GM18951 (cell line): Measurements from ENCODE around the gene IFIT5.

Source experiments
- POLR2A ChIP-seq: IDR thresholded peaks from 4 replicates; pipeline ENCODE4 v1.6.1; 2011; ENCODE audit warnings: mild to moderate bottlenecking; ENCODE audit not compliant: insufficient read length, insufficient read depth; ENCODE audit errors: extremely low read depth
- in situ Hi-C: fragments of 300-500 bp; cut with MboI; formaldehyde crosslinking; loops from one replicate; pipeline ENCODE4 v1.12.0; 2022; ENCODE audit warnings: low sequenced_read_pairs, mixed read lengths, inconsistent platforms; ENCODE audit not compliant: unreplicated experiment

The IFIT5 gene, protein sequence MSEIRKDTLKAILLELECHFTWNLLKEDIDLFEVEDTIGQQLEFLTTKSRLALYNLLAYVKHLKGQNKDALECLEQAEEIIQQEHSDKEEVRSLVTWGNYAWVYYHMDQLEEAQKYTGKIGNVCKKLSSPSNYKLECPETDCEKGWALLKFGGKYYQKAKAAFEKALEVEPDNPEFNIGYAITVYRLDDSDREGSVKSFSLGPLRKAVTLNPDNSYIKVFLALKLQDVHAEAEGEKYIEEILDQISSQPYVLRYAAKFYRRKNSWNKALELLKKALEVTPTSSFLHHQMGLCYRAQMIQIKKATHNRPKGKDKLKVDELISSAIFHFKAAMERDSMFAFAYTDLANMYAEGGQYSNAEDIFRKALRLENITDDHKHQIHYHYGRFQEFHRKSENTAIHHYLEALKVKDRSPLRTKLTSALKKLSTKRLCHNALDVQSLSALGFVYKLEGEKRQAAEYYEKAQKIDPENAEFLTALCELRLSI

DNA sequence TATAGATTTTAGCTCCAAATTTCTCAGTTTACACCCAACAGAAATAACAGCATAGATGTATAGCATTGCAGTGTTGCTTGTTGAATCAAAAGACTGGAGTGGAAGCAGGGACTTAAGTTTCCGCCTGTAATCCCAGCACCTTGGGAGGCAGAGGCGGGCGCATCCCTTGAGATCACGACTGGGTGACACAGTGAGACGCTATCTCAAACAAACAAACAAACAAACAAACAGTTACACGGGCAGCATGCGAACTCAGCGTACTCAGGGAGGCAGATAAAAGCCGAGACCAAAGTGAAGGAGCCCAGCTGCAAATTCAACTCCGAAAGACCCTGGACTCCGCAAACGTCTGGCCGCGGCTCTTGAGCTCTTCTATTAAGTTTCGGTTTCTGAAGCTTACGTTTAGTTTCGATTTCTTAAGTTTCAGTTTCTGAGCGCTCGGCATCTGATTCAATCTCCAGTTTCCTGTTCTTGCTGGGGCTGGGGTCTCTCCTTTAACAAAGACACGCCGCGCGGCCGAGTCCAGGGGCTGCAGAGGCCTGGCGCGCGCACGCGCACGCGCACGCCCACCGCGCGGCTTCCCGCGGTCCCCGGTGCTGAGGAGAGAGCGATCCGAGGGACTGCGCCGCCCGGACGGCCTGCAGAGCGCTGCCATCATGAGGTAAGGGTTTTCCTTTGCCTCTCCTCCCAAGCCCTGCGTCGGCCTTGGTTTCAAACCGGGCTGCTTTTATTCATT, at the start of gene IFIT5:
Gene IFIT5 (plus strand): TSS at position 423 of the 733 bp plus-strand sequence. CDS start 231 bp downstream, at position 654.
- TF ChIP-seq POLR2A, result peak; percentile 59
- in situ Hi-C loops, result no loop called here

DNA sequence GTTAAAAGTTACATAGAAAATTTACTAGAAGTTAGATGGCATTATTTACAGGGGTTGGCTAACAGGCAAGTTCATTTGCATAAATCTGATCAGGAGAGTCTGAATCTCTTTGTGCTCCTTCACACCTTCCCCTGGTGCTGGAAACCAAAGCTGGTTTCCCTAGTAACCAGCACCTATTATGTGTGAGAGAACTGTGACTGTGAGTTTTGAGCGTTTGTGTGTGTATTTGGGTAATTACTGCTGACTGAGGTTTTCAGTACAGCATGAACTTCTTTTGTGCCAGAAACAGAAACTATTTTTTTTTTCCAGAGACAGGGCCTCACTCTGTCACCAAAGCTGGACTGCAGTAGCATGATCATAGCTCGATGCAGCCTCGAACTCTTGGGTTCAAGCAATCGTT, 46.8 kb upstream of the IFIT5 start:
- TF ChIP-seq POLR2A, result no peak
- in situ Hi-C loops, result no loop called here

DNA sequence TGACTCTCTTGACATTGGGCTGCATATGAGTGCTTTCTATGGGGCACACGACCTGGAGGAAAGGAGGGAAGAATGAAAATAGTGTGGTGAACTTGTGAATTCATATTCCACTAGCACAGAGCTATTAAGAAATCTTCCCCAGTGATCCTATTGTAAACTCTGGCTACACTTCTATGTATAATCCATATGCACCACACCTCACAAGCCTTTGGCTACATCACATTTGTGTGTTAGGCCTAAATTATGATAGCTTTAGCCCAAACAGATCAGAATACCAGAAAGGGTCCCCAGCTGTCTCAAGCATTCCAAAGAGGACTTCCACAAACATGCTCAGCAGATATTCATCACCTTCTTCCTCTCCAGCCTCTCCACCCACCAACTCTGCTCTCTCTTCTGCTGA, 46.2 kb upstream of the IFIT5 start:
- in situ Hi-C loops, result no loop called here
- no peak for TF ChIP-seq POLR2A

DNA sequence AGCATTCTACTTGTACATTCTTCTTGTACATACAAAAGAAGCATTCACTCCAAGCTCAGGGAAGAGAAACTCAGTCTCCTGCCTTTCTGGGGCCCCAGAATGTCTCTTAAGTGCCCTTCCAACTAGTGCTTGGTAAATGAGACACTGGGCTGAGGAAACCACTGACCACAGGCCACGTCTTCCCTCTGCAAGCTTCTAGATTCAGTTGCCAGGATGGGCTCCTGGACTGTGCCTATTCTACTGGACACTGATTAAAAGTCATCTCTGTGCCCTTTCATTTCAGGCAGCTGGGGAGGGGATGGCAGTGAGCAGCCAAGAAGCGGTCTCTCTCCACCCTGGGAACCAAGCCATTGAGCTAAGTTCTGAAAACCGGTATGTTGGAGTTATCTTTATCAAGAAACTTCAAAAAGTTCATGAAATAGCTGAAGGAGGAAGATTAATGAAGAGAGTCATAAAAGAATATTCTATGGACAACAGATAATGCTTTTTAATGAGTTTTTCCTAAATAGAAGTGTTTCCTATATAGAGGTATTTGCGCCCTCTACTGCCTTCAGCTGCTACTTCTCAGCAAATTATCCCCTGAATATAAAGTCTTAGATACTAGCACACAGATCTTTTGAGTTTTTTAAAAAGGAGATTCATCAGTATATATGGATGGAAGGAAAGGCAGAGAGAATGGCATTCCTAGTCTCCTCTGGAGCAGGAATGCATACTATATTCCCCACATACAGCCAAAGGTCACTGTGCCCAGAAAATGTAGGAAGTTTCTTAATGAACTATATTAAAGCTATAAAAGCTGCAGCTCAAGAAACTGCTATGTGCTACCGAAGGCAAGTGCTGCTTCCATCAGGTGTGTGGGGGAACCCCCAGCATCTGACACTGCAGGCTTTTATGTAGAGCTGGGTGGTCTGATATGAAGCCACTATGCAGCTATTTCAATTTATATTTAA, 44.9 kb upstream of the IFIT5 start:
- in situ Hi-C loops, result no loop called here
- TF ChIP-seq POLR2A, result no peak

DNA sequence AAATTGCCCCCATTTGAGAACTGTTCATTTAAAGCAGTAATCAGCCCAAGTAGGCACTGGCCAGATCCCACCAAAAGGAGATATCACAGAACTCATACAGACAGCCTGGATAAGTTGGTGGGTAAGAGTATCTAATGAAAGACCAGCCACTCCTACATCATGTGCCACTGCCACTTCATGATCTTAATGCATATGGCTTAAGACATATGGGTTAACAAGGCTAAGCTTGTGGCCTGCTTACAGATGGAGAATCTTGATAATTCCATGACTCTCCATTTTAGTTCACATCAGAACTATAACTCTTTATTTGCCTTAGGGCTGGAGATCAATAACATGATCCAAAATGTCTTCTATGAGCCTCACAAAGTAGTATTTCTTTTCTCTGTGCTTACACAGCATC, 43.3 kb upstream of the IFIT5 start:
- in situ Hi-C loops, result no loop called here
- TF ChIP-seq POLR2A, result no peak

DNA sequence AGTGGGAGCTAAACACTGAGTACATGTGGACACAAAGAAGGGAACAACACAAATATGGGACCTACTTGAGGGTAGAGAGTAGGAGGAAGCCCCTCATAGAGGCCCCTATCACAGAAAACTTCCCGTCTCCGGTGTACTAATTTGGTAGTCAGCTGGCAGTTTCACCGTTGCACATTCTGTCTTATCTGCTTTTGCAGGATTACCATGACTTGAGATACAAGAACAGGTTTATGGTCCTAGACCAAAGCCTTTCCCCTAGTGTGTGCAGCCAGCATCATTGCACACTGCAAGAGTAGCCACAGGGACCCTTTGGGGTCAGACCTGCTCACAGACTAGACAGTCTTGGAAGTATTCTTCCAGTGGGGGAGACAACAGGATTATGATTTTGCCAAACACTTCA, 42.4 kb upstream of the IFIT5 start:
- in situ Hi-C loops, result no loop called here
- no peak for TF ChIP-seq POLR2A

DNA sequence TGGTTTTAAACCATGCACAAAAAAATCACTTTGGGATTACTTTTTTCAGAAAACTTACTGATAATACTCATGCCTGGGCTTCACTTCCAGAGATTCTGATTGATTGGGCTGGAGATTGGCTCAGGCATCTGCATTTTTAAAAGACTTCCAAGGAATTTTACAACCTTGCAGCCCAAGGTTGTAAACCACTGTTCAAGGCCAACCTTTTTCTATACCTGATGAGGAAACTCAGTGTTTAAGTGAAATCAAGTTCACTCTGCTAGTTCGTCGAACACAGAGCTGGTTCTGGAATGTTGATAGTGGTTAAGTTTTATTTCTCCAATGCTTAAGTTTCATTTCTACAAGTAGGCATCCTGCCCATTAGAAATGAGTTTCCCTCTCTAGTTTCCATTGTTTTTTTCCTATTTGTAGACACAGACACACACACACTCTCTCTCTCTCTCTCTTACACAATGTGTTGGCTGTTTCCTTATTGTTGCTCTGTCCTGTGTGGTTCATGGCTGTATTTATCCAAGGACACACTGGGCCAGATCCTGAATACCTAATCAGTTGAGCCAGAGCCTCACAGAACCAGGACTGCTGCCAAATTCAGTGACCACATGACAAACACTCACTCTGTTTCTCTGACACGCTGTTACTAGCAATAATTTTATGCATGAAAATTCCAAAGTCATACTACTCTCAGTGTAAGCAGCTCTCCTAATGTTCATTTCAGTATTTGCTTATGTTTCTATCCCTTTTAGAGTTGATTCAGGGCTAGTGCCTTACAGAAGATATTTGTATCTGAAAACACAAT, 40.3 kb upstream of the IFIT5 start:
- in situ Hi-C loops, result no loop called here

DNA sequence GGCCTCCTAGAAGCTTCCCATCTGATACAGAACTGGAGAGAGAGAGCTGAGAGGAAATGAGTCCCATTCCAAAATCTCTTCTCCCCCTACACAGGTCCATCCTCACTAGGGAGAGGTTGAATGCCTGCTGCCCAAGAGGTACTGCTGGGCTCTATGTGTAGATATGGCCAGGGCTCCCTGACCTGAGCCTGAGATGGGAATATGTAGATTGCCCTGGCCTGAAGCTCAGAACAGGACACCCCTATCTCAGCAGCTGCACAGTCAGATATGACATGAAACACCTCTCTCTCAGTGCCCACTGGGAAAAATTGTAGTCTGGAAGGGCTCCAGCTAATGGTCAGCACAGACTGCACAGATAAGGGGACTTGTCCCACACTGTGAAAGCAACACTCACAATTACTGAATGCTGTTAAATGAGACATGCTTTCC, 39.6 kb upstream of the IFIT5 start:
- TF ChIP-seq POLR2A, result no peak
- in situ Hi-C loops, result no loop called here

More for the DNA sequence above, 40.3 kb upstream of the IFIT5 start:
- TF ChIP-seq POLR2A, result no peak

DNA sequence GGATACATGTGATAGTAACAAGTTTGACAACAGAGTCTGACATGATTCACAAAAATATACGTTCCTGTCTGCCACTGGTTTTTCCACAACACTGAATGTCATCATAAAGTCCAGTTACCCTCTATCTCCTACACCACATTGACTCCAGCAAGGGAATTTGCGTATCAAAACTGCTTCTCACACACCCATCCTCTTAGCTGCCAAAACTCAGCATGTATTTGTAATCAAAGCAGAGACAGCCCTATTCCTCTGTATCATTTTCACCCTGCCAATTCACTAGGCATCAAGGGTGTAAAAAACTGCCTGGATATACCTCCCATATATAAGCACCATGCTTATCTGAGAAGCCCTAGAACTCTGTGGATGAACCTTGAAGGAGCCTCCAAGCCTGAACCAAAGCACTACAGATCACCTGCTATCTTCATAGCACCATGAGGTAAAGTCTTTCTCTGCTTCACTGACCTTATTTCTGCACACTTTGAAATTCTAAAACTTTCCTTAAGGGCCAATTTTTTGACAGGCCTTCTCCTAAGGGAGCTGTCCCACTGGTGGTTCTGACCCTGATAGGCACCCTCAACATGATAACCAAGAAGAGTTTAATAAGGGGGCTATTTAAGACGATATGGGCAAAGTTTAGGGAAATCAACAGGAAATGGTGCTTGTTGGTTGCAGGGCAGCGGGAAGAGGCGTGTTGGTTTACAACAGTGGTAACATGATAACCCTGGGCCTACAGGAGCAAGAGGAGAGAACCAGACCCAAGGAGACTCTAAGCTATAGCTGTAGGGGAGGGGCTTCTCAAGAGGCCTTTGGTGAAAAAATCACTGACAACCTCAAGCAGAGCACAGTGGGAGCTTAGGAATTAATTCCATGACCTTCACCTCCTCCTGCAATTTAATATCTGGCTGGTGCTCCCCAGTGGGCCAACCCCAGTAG, 36.4 kb upstream of the IFIT5 start, which contains the start of gene IFIT1B:
Gene IFIT1B (plus strand): TSS at position 352 of the 933 bp plus-strand sequence. CDS start 80 bp downstream, at position 432.
- no peak for TF ChIP-seq POLR2A
- in situ Hi-C loops, result no loop called here

DNA sequence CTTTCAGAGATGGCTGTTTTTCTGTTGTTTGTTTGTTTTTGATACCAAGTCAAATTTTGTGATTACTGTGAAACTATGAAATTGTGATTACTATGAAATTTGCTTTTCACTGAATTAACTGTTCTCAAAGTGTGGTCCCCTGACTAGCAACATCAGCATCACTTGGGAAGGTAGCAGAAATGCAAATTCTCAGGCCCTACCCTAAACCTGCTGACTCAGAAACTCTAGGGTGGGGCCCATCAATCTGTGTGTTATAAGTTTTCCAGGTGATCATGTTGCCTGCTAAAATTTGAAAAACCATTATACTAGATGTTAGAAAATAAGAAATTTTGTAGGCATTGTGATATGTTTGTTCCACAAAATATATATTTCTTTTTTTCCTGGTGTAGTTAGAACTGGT, 35.3 kb upstream of the IFIT5 start:
- TF ChIP-seq POLR2A, result no peak
- in situ Hi-C loops, result no loop called here

DNA sequence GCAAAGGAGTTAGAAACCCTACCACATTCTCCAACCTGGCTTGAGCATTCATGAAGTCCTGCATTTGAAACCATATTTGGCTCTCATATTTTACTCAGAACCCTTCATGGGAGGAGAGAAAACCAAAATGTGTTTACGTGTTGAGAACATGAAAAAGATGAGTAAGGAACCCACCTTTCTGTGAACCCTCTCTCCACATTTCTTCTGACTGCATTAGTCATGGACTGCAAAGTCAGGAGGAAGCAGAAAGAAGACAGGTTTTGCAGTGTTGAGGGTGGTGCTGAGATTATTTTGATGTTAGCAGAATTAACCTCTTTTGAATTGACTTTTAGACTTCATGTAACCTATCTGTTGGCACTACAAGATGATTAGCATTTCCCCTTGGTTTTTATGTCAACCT, 31.6 kb upstream of the IFIT5 start:
- in situ Hi-C loops, result no loop called here
- no peak for TF ChIP-seq POLR2A
